HG02885 (cell line): ENCODE measurements around the gene FLYWCH2.
"Not testable (repeated sequence)": the region's sequence is repeated elsewhere in the genome, so short reads cannot be mapped to it uniquely, and the experiment has no call there.

Experiments
- ATAC-seq: cut with Tn5 transposase; IDR thresholded peaks from one replicate; pipeline ENCODE4 v1.9.1; 2021; ENCODE audit warnings: mild to moderate bottlenecking; ENCODE audit not compliant: unreplicated experiment, poor library complexity

Gene FLYWCH2

GRCh38 chr16:2931231-2931914, 48.4 kb downstream of the FLYWCH2 start:
- not testable (repeated sequence) for ATAC-seq

- no peak for ATAC-seq
Measured at GRCh38 chr16:2933136-2933535, 50.1 kb downstream of the FLYWCH2 start.

GRCh38 chr16:2933701-2934100, 50.7 kb downstream of the FLYWCH2 start:
- no peak for ATAC-seq

- ATAC-seq: no peak
Measured at GRCh38 chr16:2934450-2934849, 51.4 kb downstream of the FLYWCH2 start.

GRCh38 chr16:2936436-2937011, 53.5 kb downstream of the FLYWCH2 start:
- ATAC-seq: no peak

- no peak for ATAC-seq
Measured at GRCh38 chr16:2937170-2937569, 54.2 kb downstream of the FLYWCH2 start.

GRCh38 chr16:2938206-2938605, 55.2 kb downstream of the FLYWCH2 start:
- no peak for ATAC-seq

GRCh38 chr16:2939968-2940367, 57.0 kb downstream of the FLYWCH2 start:
- ATAC-seq: no peak

- ATAC-seq: no peak
Measured at GRCh38 chr16:2942045-2942444, 59.0 kb downstream of the FLYWCH2 start.

GRCh38 chr16:2943716-2944115, 60.7 kb downstream of the FLYWCH2 start:
- not testable (repeated sequence) for ATAC-seq

GRCh38 chr16:2946649-2947048, 63.6 kb downstream of the FLYWCH2 start:
- ATAC-seq: no peak
